ENCODE results near the gene COL1A2.

Gene COL1A2

GRCh38 chr7:94422136-94422535 is 27.4 kb downstream of the COL1A2 start:
- H3K9ac ChIP-seq (ENCODE audit: low read depth, low read length), result no peak overlapping the region
- H3K4me3 ChIP-seq (ENCODE audit: low read depth, low read length), result no peak overlapping the region
- peaks cover 99% of the 10 kb centered on the region for H3K36me3 ChIP-seq (ENCODE audit: control insufficient read depth, insufficient read depth, low read length)
- H3K27ac ChIP-seq (ENCODE audit: low read depth, low read length), result no peak overlapping the region
- no peaks in the 10 kb centered on the region for H3K9me3 ChIP-seq (ENCODE audit: control insufficient read depth, insufficient read depth, low read length)
- H3K4me1 ChIP-seq (ENCODE audit: control insufficient read depth, insufficient read depth, low read length), result no peaks in the 10 kb centered on the region
- H3K27me3 ChIP-seq (ENCODE audit: control insufficient read depth, insufficient read depth, low read length), result no peaks in the 10 kb centered on the region

- Histone ChIP-seq H3K36me3 (ENCODE audit: control insufficient read depth, insufficient read depth, low read length) (peaks cover 99% of the 10 kb centered on the region), H3K9me3 (ENCODE audit: control insufficient read depth, insufficient read depth, low read length) (no peaks in the 10 kb centered on the region), H3K9ac (ENCODE audit: low read depth, low read length) (no peak overlapping the region), H3K27ac (ENCODE audit: low read depth, low read length) (no peak overlapping the region), H3K4me3 (ENCODE audit: low read depth, low read length) (no peak overlapping the region), H3K4me1 (ENCODE audit: control insufficient read depth, insufficient read depth, low read length) (no peaks in the 10 kb centered on the region), H3K27me3 (ENCODE audit: control insufficient read depth, insufficient read depth, low read length) (no peaks in the 10 kb centered on the region)
These were observed 28.2 kb downstream of the COL1A2 start for GRCh38 chr7:94422827-94423460.

- Histone ChIP-seq H3K27me3 (ENCODE audit: control insufficient read depth, insufficient read depth, low read length) (no peaks in the 10 kb centered on the region), H3K4me1 (ENCODE audit: control insufficient read depth, insufficient read depth, low read length) (no peaks in the 10 kb centered on the region), H3K27ac (ENCODE audit: low read depth, low read length) (no peak overlapping the region), H3K9me3 (ENCODE audit: control insufficient read depth, insufficient read depth, low read length) (no peaks in the 10 kb centered on the region), H3K36me3 (ENCODE audit: control insufficient read depth, insufficient read depth, low read length) (peaks cover 99% of the 10 kb centered on the region), H3K4me3 (ENCODE audit: low read depth, low read length) (no peak overlapping the region), H3K9ac (ENCODE audit: low read depth, low read length) (no peak overlapping the region)
These were observed 29.4 kb downstream of the COL1A2 start for GRCh38 chr7:94423863-94424735.

GRCh38 chr7:94425546-94425945 is 30.9 kb downstream of the COL1A2 start:
- Histone ChIP-seq H3K9me3 (ENCODE audit: control insufficient read depth, insufficient read depth, low read length) (no peaks in the 10 kb centered on the region), H3K27me3 (ENCODE audit: control insufficient read depth, insufficient read depth, low read length) (no peaks in the 10 kb centered on the region), H3K27ac (ENCODE audit: low read depth, low read length) (no peak overlapping the region), H3K36me3 (ENCODE audit: control insufficient read depth, insufficient read depth, low read length) (peaks cover 99% of the 10 kb centered on the region), H3K9ac (ENCODE audit: low read depth, low read length) (no peak overlapping the region), H3K4me1 (ENCODE audit: control insufficient read depth, insufficient read depth, low read length) (no peaks in the 10 kb centered on the region), H3K4me3 (ENCODE audit: low read depth, low read length) (no peak overlapping the region)

GRCh38 chr7:94426980-94427875 is 32.5 kb downstream of the COL1A2 start:
- Histone ChIP-seq H3K36me3 (ENCODE audit: control insufficient read depth, insufficient read depth, low read length) (peaks cover 84% of the 10 kb centered on the region), H3K27me3 (ENCODE audit: control insufficient read depth, insufficient read depth, low read length) (no peaks in the 10 kb centered on the region), H3K4me3 (ENCODE audit: low read depth, low read length) (no peak overlapping the region), H3K9ac (ENCODE audit: low read depth, low read length) (no peak overlapping the region), H3K27ac (ENCODE audit: low read depth, low read length) (no peak overlapping the region), H3K4me1 (ENCODE audit: control insufficient read depth, insufficient read depth, low read length) (no peaks in the 10 kb centered on the region), H3K9me3 (ENCODE audit: control insufficient read depth, insufficient read depth, low read length) (no peaks in the 10 kb centered on the region)

GRCh38 chr7:94429153-94429552 is 34.5 kb downstream of the COL1A2 start:
- Histone ChIP-seq H3K27me3 (ENCODE audit: control insufficient read depth, insufficient read depth, low read length) (no peaks in the 10 kb centered on the region), H3K9me3 (ENCODE audit: control insufficient read depth, insufficient read depth, low read length) (no peaks in the 10 kb centered on the region), H3K4me1 (ENCODE audit: control insufficient read depth, insufficient read depth, low read length) (no peaks in the 10 kb centered on the region), H3K9ac (ENCODE audit: low read depth, low read length) (no peak overlapping the region), H3K27ac (ENCODE audit: low read depth, low read length) (no peak overlapping the region), H3K36me3 (ENCODE audit: control insufficient read depth, insufficient read depth, low read length) (peaks cover 65% of the 10 kb centered on the region), H3K4me3 (ENCODE audit: low read depth, low read length) (no peak overlapping the region)

- Histone ChIP-seq H3K27me3 (ENCODE audit: control insufficient read depth, insufficient read depth, low read length) (no peaks in the 10 kb centered on the region), H3K9ac (ENCODE audit: low read depth, low read length) (no peak overlapping the region), H3K9me3 (ENCODE audit: control insufficient read depth, insufficient read depth, low read length) (no peaks in the 10 kb centered on the region), H3K4me3 (ENCODE audit: low read depth, low read length) (no peak overlapping the region), H3K36me3 (ENCODE audit: control insufficient read depth, insufficient read depth, low read length) (peaks cover 45% of the 10 kb centered on the region), H3K4me1 (ENCODE audit: control insufficient read depth, insufficient read depth, low read length) (no peaks in the 10 kb centered on the region), H3K27ac (ENCODE audit: low read depth, low read length) (no peak overlapping the region)
These were observed 36.5 kb downstream of the COL1A2 start for GRCh38 chr7:94431176-94431575.

GRCh38 chr7:94431619-94432280 is 37.1 kb downstream of the COL1A2 start:
- Histone ChIP-seq H3K4me3 (ENCODE audit: low read depth, low read length) (no peak overlapping the region), H3K4me1 (ENCODE audit: control insufficient read depth, insufficient read depth, low read length) (no peaks in the 10 kb centered on the region), H3K9ac (ENCODE audit: low read depth, low read length) (no peak overlapping the region), H3K27me3 (ENCODE audit: control insufficient read depth, insufficient read depth, low read length) (no peaks in the 10 kb centered on the region), H3K9me3 (ENCODE audit: control insufficient read depth, insufficient read depth, low read length) (no peaks in the 10 kb centered on the region), H3K36me3 (ENCODE audit: control insufficient read depth, insufficient read depth, low read length) (peaks cover 39% of the 10 kb centered on the region), H3K27ac (ENCODE audit: low read depth, low read length) (no peak overlapping the region)

GRCh38 chr7:94432281-94432670 is 37.6 kb downstream of the COL1A2 start:
- no peak overlapping the region for H3K9ac ChIP-seq (ENCODE audit: low read depth, low read length)
- H3K9me3 ChIP-seq (ENCODE audit: control insufficient read depth, insufficient read depth, low read length), result no peaks in the 10 kb centered on the region
- H3K4me1 ChIP-seq (ENCODE audit: control insufficient read depth, insufficient read depth, low read length), result no peaks in the 10 kb centered on the region
- no peaks in the 10 kb centered on the region for H3K27me3 ChIP-seq (ENCODE audit: control insufficient read depth, insufficient read depth, low read length)
- no peak overlapping the region for H3K27ac ChIP-seq (ENCODE audit: low read depth, low read length)
- no peak overlapping the region for H3K4me3 ChIP-seq (ENCODE audit: low read depth, low read length)
- H3K36me3 ChIP-seq (ENCODE audit: control insufficient read depth, insufficient read depth, low read length), result peaks cover 34% of the 10 kb centered on the region

- Histone ChIP-seq H3K27me3 (ENCODE audit: control insufficient read depth, insufficient read depth, low read length) (no peaks in the 10 kb centered on the region), H3K36me3 (ENCODE audit: control insufficient read depth, insufficient read depth, low read length) (peaks cover 29% of the 10 kb centered on the region), H3K9ac (ENCODE audit: low read depth, low read length) (no peak overlapping the region), H3K9me3 (ENCODE audit: control insufficient read depth, insufficient read depth, low read length) (no peaks in the 10 kb centered on the region), H3K4me3 (ENCODE audit: low read depth, low read length) (no peak overlapping the region), H3K4me1 (ENCODE audit: control insufficient read depth, insufficient read depth, low read length) (no peaks in the 10 kb centered on the region), H3K27ac (ENCODE audit: low read depth, low read length) (no peak overlapping the region)
These were observed 38.1 kb downstream of the COL1A2 start for GRCh38 chr7:94432817-94433216.

All from HUES48 (cell line).